Effector memory CD8-positive, alpha-beta T cell (primary cell): Measurements from ENCODE around the gene MED29.
"Not testable (repeated sequence)": the region's sequence is repeated elsewhere in the genome, so short reads cannot be mapped to it uniquely, and the experiment has no call there.

Source experiments
- ATAC-seq: fragments of 150-1000 bp; cut with Tn5 transposase; replicated peaks from 2 replicates; pipeline ENCODE4 v1.10.0; 2021; ENCODE audit warnings: mild to moderate bottlenecking, moderate library complexity
- DNase-seq, 3 experiments: peaks; one replicate each; pipeline ENCODE4 v3.0.0; 2021
- H3K27ac Mint-ChIP-seq, 2 donors: one replicate each; pipeline ENCODE4 v1.8.0; 2022; ENCODE audit warnings: mild to moderate bottlenecking in 2 of 2, mixed read lengths in 2 of 2, moderate library complexity in 2 of 2
- H3K27me3 Mint-ChIP-seq, 2 donors: one replicate each; pipeline ENCODE4 v1.8.0; 2022; ENCODE audit warnings: mixed read lengths in 2 of 2
- H3K36me3 Mint-ChIP-seq: one replicate; pipeline ENCODE4 v1.8.0; 2022; ENCODE audit warnings: mild to moderate bottlenecking, moderate library complexity, mixed read lengths; ENCODE audit not compliant: insufficient read depth
- H3K4me1 Mint-ChIP-seq, 2 donors: one replicate each; pipeline ENCODE4 v1.8.0; 2022; ENCODE audit warnings: low read depth in 2 of 2, mixed read lengths in 2 of 2
- H3K4me3 Mint-ChIP-seq, 2 donors: one replicate each; pipeline ENCODE4 v1.8.0; 2022; ENCODE audit warnings: mild to moderate bottlenecking in 2 of 2, mixed read lengths in 2 of 2, moderate library complexity in 2 of 2
- H3K9me3 Mint-ChIP-seq, 2 donors: one replicate each; pipeline ENCODE4 v1.8.0; 2022; ENCODE audit warnings: mixed read lengths in 2 of 2

MED29 gene

GRCh38 chr19:39379366-39379765 is 11.8 kb upstream of the MED29 start:
- H3K36me3 Mint-ChIP-seq = peaks cover 56% of the 10 kb centered on the region
- ATAC-seq, DNase-seq, H3K4me1 Mint-ChIP-seq, H3K9me3 Mint-ChIP-seq, H3K27me3 Mint-ChIP-seq, H3K4me3 Mint-ChIP-seq: not testable (repeated sequence)
- H3K27ac Mint-ChIP-seq = peak overlapping the region; percentile 44 to 88

GRCh38 chr19:39379865-39380396 is 11.2 kb upstream of the MED29 start:
- peaks cover 0 to 1% of the 10 kb centered on the region in 2 donors for H3K4me1 Mint-ChIP-seq
- DNase-seq (no peak), ATAC-seq (no peak)
- no peaks in the 10 kb centered on the region for H3K9me3 Mint-ChIP-seq
- no peaks in the 10 kb centered on the region for H3K27me3 Mint-ChIP-seq
- H3K4me3 Mint-ChIP-seq = no peak overlapping the region
- H3K36me3 Mint-ChIP-seq = peaks cover 60% of the 10 kb centered on the region
- H3K27ac Mint-ChIP-seq = peak overlapping the region; percentile 44 to 88

GRCh38 chr19:39380521-39381502 is 10.4 kb upstream of the MED29 start:
- peaks cover 68% of the 10 kb centered on the region for H3K36me3 Mint-ChIP-seq

GRCh38 chr19:39381910-39382611 is 9.1 kb upstream of the MED29 start:
- H3K4me1 Mint-ChIP-seq = peaks cover 4 to 9% of the 10 kb centered on the region in 2 donors
- H3K4me3 Mint-ChIP-seq = no peak overlapping the region
- peaks cover 78% of the 10 kb centered on the region for H3K36me3 Mint-ChIP-seq
- H3K9me3 Mint-ChIP-seq = no peaks in the 10 kb centered on the region
- ATAC-seq (no peak), DNase-seq (no peak)
- H3K27ac Mint-ChIP-seq = peak overlapping the region in 1 of 2 donors; percentile 90
- no peaks in the 10 kb centered on the region for H3K27me3 Mint-ChIP-seq

More at GRCh38 chr19:39380521-39381502, 10.4 kb upstream of the MED29 start:
- Mint-ChIP-seq H3K4me3 (no peak overlapping the region), H3K4me1 (peaks cover 2 to 4% of the 10 kb centered on the region in 2 donors), H3K27me3 (no peaks in the 10 kb centered on the region), H3K9me3 (no peaks in the 10 kb centered on the region), H3K27ac (peak overlapping the region in 1 of 2 donors; percentile 57)
- ATAC-seq (no peak), DNase-seq (no peak)

GRCh38 chr19:39382991-39383828 is 8.0 kb upstream of the MED29 start:
- Mint-ChIP-seq H3K4me1 (peaks cover 4 to 9% of the 10 kb centered on the region in 2 donors), H3K27ac (peak overlapping the region in 1 of 2 donors; percentile 90), H3K9me3 (no peaks in the 10 kb centered on the region), H3K4me3 (no peak overlapping the region), H3K36me3 (peaks cover 74% of the 10 kb centered on the region), H3K27me3 (no peaks in the 10 kb centered on the region)
- ATAC-seq = no peak
- DNase-seq = no peak

GRCh38 chr19:39384839-39385568 is 6.2 kb upstream of the MED29 start:
- H3K4me3 Mint-ChIP-seq = peak overlapping the region in 1 of 2 donors; percentile 48
- no peak for ATAC-seq
- H3K36me3 Mint-ChIP-seq = peaks cover 74% of the 10 kb centered on the region
- DNase-seq = no peak
- peak overlapping the region; percentile 83 to 90 for H3K27ac Mint-ChIP-seq
- no peaks in the 10 kb centered on the region for H3K27me3 Mint-ChIP-seq
- H3K4me1 Mint-ChIP-seq = peaks cover 6 to 17% of the 10 kb centered on the region in 2 donors
- H3K9me3 Mint-ChIP-seq = no peaks in the 10 kb centered on the region

- Mint-ChIP-seq H3K4me3 (no peak overlapping the region), H3K27ac (peak overlapping the region; percentile 83 to 90), H3K27me3 (no peaks in the 10 kb centered on the region), H3K4me1 (peaks cover 10 to 22% of the 10 kb centered on the region in 2 donors), H3K9me3 (no peaks in the 10 kb centered on the region), H3K36me3 (peaks cover 81% of the 10 kb centered on the region)
- ATAC-seq (no peak), DNase-seq (no peak)
Measured at GRCh38 chr19:39385629-39386411, 5.4 kb upstream of the MED29 start.

- no peak for ATAC-seq
- Mint-ChIP-seq H3K36me3 (peaks cover 84% of the 10 kb centered on the region), H3K4me3 (no peak overlapping the region), H3K4me1 (peaks cover 13 to 26% of the 10 kb centered on the region in 2 donors), H3K27me3 (no peaks in the 10 kb centered on the region), H3K27ac (peak overlapping the region in 1 of 2 donors; percentile 90), H3K9me3 (no peaks in the 10 kb centered on the region)
- no peak for DNase-seq
Measured at GRCh38 chr19:39386557-39386956, 4.6 kb upstream of the MED29 start.

GRCh38 chr19:39388657-39389056 is 2.5 kb upstream of the MED29 start:
- DNase-seq = no peak
- Mint-ChIP-seq H3K4me3 (no peak overlapping the region), H3K4me1 (peaks cover 20 to 30% of the 10 kb centered on the region in 2 donors), H3K27me3 (no peaks in the 10 kb centered on the region), H3K9me3 (no peaks in the 10 kb centered on the region), H3K27ac (peak overlapping the region in 1 of 2 donors; percentile 95), H3K36me3 (peaks cover 86% of the 10 kb centered on the region)
- no peak for ATAC-seq

- Mint-ChIP-seq H3K4me1 (peaks cover 23 to 30% of the 10 kb centered on the region in 2 donors), H3K27me3 (no peaks in the 10 kb centered on the region), H3K9me3 (no peaks in the 10 kb centered on the region), H3K4me3 (peak overlapping the region; percentile 98), H3K36me3 (peaks cover 89% of the 10 kb centered on the region), H3K27ac (peak overlapping the region; percentile 95 to 97)
- ATAC-seq = no peak
- DNase-seq = no peak
Measured at GRCh38 chr19:39389631-39390414, 1.4 kb upstream of the MED29 start.

GRCh38 chr19:39390451-39390750 is 777 bp upstream of the MED29 start:
- H3K4me1 Mint-ChIP-seq = peaks cover 19 to 28% of the 10 kb centered on the region in 2 donors
- H3K36me3 Mint-ChIP-seq = peaks cover 89% of the 10 kb centered on the region
- peak overlapping the region; percentile 98 for H3K4me3 Mint-ChIP-seq
- H3K27ac Mint-ChIP-seq = peak overlapping the region; percentile 95 to 97
- no peaks in the 10 kb centered on the region for H3K27me3 Mint-ChIP-seq
- ATAC-seq = no peak
- DNase-seq = peak in 2 of 3 experiments; percentile 77 to 78
- no peaks in the 10 kb centered on the region for H3K9me3 Mint-ChIP-seq
